Measurements from ENCODE around the gene SCAP. TPM values are rescaled to one million over a fixed set of nuclear protein-coding genes. Genes with fewer than 3 reads are reported as not detected.

Gene SCAP
- total and polyA plus RNA-seq, 2 of the 13 experiments (the other 11 are each of a cell fraction or from before 2014, with no cell fraction given) = 40.4 to 53.3 TPM

GRCh38 chr3:47475570-47476329, at the start of gene SCAP (continued):
- TF ChIP-seq ZNF670 (CRISPR knock-in tag; IDR thresholded peaks at IDR 0.05; ENCODE audit: borderline replicate concordance) (no peak), TGIF2 (CRISPR knock-in tag; IDR thresholded peaks at IDR 0.05) (no peak), ZNF781 (CRISPR knock-in tag; IDR thresholded peaks at IDR 0.05; ENCODE audit: borderline replicate concordance, not compliant biosample characterization) (no peak), ZNF558 (CRISPR knock-in tag; IDR thresholded peaks at IDR 0.05; ENCODE audit: borderline replicate concordance) (no peak), ZNF879 (CRISPR knock-in tag; IDR thresholded peaks at IDR 0.05) (no peak), FOXO4 (CRISPR knock-in tag; conservative IDR thresholded peaks at IDR 0.05) (no peak), JUND (CRISPR knock-in tag; IDR thresholded peaks at IDR 0.05) (no peak), SOX6 (IDR thresholded peaks at IDR 0.05) (no peak), SOX6 (CRISPR knock-in tag; IDR thresholded peaks at IDR 0.05) (peak; percentile 84), CTCF (CRISPR knock-in tag; IDR thresholded peaks at IDR 0.05) (peak; percentile 97), RNF219 (CRISPR knock-in tag; IDR thresholded peaks at IDR 0.05) (no peak), ZNF746 (CRISPR knock-in tag; IDR thresholded peaks at IDR 0.05) (peak; percentile 94), RFXAP (CRISPR knock-in tag; IDR thresholded peaks at IDR 0.05; ENCODE audit: borderline replicate concordance) (peak; percentile 57; the same call in 1 of the 2 replicates), ZNF660 (CRISPR knock-in tag; IDR thresholded peaks at IDR 0.05; ENCODE audit: borderline replicate concordance, low read depth) (no peak), ZNF644 (CRISPR knock-in tag; IDR thresholded peaks at IDR 0.05; ENCODE audit: low read depth) (no peak), ZNF460 (CRISPR knock-in tag; IDR thresholded peaks at IDR 0.05; ENCODE audit: borderline replicate concordance) (no peak; the same call in 1 of the 2 replicates), KDM6A (CRISPR knock-in tag; IDR thresholded peaks at IDR 0.05; ENCODE audit: low read depth) (no peak), TIGD3 (CRISPR knock-in tag; IDR thresholded peaks at IDR 0.05; ENCODE audit: borderline replicate concordance) (no peak), GMEB2 (CRISPR knock-in tag; IDR thresholded peaks at IDR 0.05; ENCODE audit: low read depth) (peak; percentile 95), HOXA5 (CRISPR knock-in tag; IDR thresholded peaks at IDR 0.05) (no peak; the same call in 1 of the 2 replicates), ZNF431 (CRISPR knock-in tag; IDR thresholded peaks at IDR 0.05; ENCODE audit: borderline replicate concordance, low read depth) (0 out of 2 replicates have a peak, but pooled peaks have one; percentile 56)

Data from HepG2 (cell line).